Upper lobe of left lung (tissue), 6 donors: ENCODE measurements around the gene TBL1XR1. TPM values are rescaled to one million over a fixed set of nuclear protein-coding genes. Genes with fewer than 3 reads are reported as not detected.

Experiments
- ATAC-seq, 2 donors: fragments of 200-7000 bp; cut with Tn5 transposase; one replicate each; pipeline ENCODE4 v1.9.1; 2022; ENCODE audit warnings: mild to moderate bottlenecking in 2 of 2, moderate library complexity in 2 of 2; ENCODE audit not compliant: low FRiP score in 2 of 2
- DNase-seq, 2 donors: peaks; one replicate each; pipeline ENCODE4 v3.0.0-alpha.2; 2019 to 2020
- H3K27ac ChIP-seq, 4 donors: fragments of 200-600 bp; sonication (generic); one replicate each; pipeline ENCODE4 v1.5.1; 2016 to 2019
- H3K27me3 ChIP-seq, 4 donors: fragments of 200-600 bp; sonication (generic); one replicate each; pipeline ENCODE4 v1.5.1; 2017 to 2019
- H3K36me3 ChIP-seq, 4 donors: fragments of 200-600 bp; sonication (generic); one replicate each; pipeline ENCODE4 v1.5.1; 2016 to 2019
- H3K4me1 ChIP-seq, 4 donors: fragments of 200-600 bp; sonication (generic); one replicate each; pipeline ENCODE4 v1.5.1; 2018 to 2019
- H3K4me3 ChIP-seq, 4 donors: fragments of 200-600 bp; sonication (generic); one replicate each; pipeline ENCODE4 v1.5.1; 2017 to 2019; ENCODE audit warnings: mild to moderate bottlenecking in 2 of 4, moderate library complexity in 1 of 4
- H3K9me3 ChIP-seq, 4 donors: fragments of 200-600 bp; sonication (generic); one replicate each; pipeline ENCODE4 v1.5.1; 2018 to 2019
- EP300 ChIP-seq, 4 donors: sonication (generic); formaldehyde crosslinking; IDR thresholded peaks; one replicate each; pipeline ENCODE4 v1.5.1; 2017; ENCODE audit warnings: antibody characterized with exemption in 4 of 4, control low read depth in 2 of 4
- POLR2A ChIP-seq, 4 donors: fragments of 450-650 bp; IDR thresholded peaks; one replicate each; pipeline ENCODE4 v1.5.1; 2016 to 2017; ENCODE audit warnings: antibody characterized with exemption in 4 of 4, mild to moderate bottlenecking in 2 of 4
- POLR2AphosphoS5 ChIP-seq, 2 donors: sonication (generic); formaldehyde crosslinking; IDR thresholded peaks; one replicate each; pipeline ENCODE4 v1.5.1; 2017; ENCODE audit warnings: antibody characterized with exemption in 2 of 2
- WGBS, 2 donors: methylation state at CpG; one replicate each; pipeline ENCODE4 v1.1.5; 2017 to 2018; 5-methylcytosine and 5-hydroxymethylcytosine counted together
- total RNA-seq, 6 donors: library from RNA; depleted of rRNA in 4 of 6; stranded (reverse); fragments of >200 nt in 4 of 6; gene quantifications; one replicate each; pipeline versions ENCODE4 v1.1.0 to v1.2.1, GENCODE V29; 2016 to 2021
- TF ChIP-seq, protein P1 (sequence below), 6 experiments: fragments of 450-650 bp in 4 of 6; fragments of 200-600 bp in 2 of 6; sonication (generic) in 2 of 6; IDR thresholded peaks; one replicate each; pipeline ENCODE4 v1.5.1; 2016 to 2019; ENCODE audit warnings: antibody characterized with exemption in 6 of 6
- donor health status: DM: no; HTN: no; CAD: no; lungs with moderate emphysema.
- donor health status: DM: no; HTN: yes; CAD: no; lungs with severe emphysema.

TBL1XR1 gene
- total RNA-seq, 6 donors from 2014 or later, result 46.1 to 156 (median 86.6) TPM

DNA sequence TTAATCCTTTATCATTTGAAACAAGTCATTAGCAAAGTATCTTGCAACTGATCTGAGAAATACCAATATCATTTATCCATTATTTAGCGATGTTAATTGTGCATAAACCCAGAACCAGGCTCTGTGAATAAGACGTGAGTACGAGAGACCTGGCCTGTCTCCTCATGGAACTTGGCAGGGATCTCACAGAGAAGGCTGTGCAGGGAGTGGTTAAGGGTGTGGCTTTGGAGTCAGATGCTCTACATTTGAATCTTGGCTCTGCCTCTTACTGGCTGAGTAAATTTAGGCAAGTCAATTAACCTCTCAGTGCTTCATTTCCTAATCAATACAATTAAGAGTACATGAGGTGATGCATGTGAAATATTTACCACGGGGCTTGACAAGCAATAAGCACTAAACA, 39.9 kb upstream of the TBL1XR1 start:
- 78 to 94% methylated on average over 4 of the region's 4 CpGs for WGBS, 2 donors
- H3K27me3 ChIP-seq, result no peaks in the 10 kb centered on the region

DNA sequence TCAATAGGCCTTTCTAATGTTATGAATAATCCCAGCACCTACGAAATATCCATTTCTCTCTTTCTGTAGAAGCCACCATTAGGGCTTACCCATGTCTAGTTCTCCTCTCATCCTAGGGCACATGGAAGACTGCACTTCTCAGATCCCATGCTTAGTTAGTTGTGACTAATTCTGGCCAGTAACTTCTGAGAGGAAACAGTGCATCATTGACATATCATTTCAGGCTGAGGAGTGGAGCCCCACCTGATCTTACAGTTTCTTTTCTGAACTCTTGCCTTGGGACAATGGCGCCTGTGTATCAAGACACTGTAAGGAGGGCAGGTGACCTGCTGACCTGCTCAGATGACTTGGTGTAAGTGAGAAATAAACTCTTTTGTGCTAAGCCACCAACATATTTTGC, 39.4 kb upstream of the TBL1XR1 start:
- Histone ChIP-seq H3K36me3 (no peaks in the 10 kb centered on the region), H3K4me3 (no peak overlapping the region), H3K4me1 (no peaks in the 10 kb centered on the region), H3K27me3 (no peaks in the 10 kb centered on the region), H3K27ac (no peak overlapping the region), H3K9me3 (no peaks in the 10 kb centered on the region)
- 95 to 98% methylated on average over 2 of the region's 2 CpGs for WGBS, 2 donors
- ATAC-seq (no peak), DNase-seq (no peak)
- TF ChIP-seq POLR2AphosphoS5 (IDR thresholded peaks at IDR 0.05) (no peak), POLR2A (IDR thresholded peaks at IDR 0.05) (no peak), EP300 (IDR thresholded peaks at IDR 0.05) (no peak)

More for the DNA sequence above, 39.9 kb upstream of the TBL1XR1 start:
- DNase-seq (no peak), ATAC-seq (no peak)
- Histone ChIP-seq H3K9me3 (no peaks in the 10 kb centered on the region), H3K4me1 (no peaks in the 10 kb centered on the region), H3K36me3 (no peaks in the 10 kb centered on the region), H3K4me3 (no peak overlapping the region), H3K27ac (no peak overlapping the region)
- no peak for TF ChIP-seq EP300 (IDR thresholded peaks at IDR 0.05)
- TF ChIP-seq, protein P1, sequence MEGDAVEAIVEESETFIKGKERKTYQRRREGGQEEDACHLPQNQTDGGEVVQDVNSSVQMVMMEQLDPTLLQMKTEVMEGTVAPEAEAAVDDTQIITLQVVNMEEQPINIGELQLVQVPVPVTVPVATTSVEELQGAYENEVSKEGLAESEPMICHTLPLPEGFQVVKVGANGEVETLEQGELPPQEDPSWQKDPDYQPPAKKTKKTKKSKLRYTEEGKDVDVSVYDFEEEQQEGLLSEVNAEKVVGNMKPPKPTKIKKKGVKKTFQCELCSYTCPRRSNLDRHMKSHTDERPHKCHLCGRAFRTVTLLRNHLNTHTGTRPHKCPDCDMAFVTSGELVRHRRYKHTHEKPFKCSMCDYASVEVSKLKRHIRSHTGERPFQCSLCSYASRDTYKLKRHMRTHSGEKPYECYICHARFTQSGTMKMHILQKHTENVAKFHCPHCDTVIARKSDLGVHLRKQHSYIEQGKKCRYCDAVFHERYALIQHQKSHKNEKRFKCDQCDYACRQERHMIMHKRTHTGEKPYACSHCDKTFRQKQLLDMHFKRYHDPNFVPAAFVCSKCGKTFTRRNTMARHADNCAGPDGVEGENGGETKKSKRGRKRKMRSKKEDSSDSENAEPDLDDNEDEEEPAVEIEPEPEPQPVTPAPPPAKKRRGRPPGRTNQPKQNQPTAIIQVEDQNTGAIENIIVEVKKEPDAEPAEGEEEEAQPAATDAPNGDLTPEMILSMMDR (IDR thresholded peaks at IDR 0.05), result no peak
- no peak for TF ChIP-seq POLR2A (IDR thresholded peaks at IDR 0.05)
- no peak for TF ChIP-seq POLR2AphosphoS5 (IDR thresholded peaks at IDR 0.05)

DNA sequence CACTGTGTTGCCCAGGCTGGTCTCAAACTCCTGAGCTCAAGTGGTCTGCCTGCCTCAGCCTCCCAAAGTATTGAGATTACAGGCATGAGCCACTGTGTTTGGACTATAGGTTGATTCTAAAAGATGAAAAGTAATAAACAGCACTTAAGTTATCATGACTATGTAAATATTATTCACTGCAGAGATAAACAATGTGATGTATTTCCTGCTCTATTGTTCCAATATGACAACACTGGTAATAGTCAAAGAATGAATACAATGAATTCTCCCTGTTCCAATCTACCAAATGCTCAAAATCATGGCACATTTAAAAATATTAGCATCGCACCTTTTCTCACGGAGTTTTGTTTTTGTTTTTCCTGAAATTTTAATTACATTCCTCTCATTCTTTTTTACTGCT, 36.8 kb upstream of the TBL1XR1 start:
- ATAC-seq (no peak), DNase-seq (no peak)
- WGBS, 2 donors, result 72 to 82% methylated on average over 2 of the region's 2 CpGs
- no peak for TF ChIP-seq POLR2AphosphoS5 (IDR thresholded peaks at IDR 0.05)
- TF ChIP-seq, protein P1 (IDR thresholded peaks at IDR 0.05), result no peak
- peak in 1 of 4 donors; percentile 12 for TF ChIP-seq EP300 (IDR thresholded peaks at IDR 0.05)
- Histone ChIP-seq H3K9me3 (no peaks in the 10 kb centered on the region), H3K36me3 (no peaks in the 10 kb centered on the region), H3K4me1 (no peaks in the 10 kb centered on the region), H3K27ac (no peak overlapping the region), H3K4me3 (no peak overlapping the region), H3K27me3 (no peaks in the 10 kb centered on the region)

DNA sequence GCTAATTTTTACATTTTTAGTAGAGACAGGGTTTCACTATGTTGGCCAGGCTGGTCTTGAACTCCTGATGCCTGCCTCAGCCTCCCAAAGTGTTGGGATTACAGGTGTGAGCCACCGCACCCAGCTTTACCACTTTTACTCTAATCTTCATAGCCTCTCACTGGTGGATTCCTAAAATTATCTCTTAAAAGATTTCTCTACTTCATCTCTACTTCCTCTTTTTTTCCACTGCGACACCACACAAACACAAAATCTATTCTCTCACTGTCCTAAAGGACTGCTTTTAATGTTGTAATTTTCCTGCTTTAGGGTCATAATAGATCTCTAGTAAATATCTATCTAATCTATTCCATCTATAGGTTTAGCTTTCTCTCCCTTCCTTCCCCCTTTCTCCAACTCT, 34.0 kb upstream of the TBL1XR1 start:
- 83 to 89% methylated on average over 2 of the region's 2 CpGs for WGBS, 2 donors
- H3K27ac ChIP-seq, result no peak overlapping the region
- no peaks in the 10 kb centered on the region for H3K27me3 ChIP-seq
- no peaks in the 10 kb centered on the region for H3K9me3 ChIP-seq
- H3K36me3 ChIP-seq, result no peaks in the 10 kb centered on the region
- DNase-seq (no peak), ATAC-seq (no peak)
- H3K4me1 ChIP-seq, result no peaks in the 10 kb centered on the region
- H3K4me3 ChIP-seq, result no peak overlapping the region
- TF ChIP-seq EP300 (IDR thresholded peaks at IDR 0.05) (no peak), POLR2A (IDR thresholded peaks at IDR 0.05) (no peak), POLR2AphosphoS5 (IDR thresholded peaks at IDR 0.05) (no peak)
- TF ChIP-seq, protein P1 (IDR thresholded peaks at IDR 0.05), result no peak

DNA sequence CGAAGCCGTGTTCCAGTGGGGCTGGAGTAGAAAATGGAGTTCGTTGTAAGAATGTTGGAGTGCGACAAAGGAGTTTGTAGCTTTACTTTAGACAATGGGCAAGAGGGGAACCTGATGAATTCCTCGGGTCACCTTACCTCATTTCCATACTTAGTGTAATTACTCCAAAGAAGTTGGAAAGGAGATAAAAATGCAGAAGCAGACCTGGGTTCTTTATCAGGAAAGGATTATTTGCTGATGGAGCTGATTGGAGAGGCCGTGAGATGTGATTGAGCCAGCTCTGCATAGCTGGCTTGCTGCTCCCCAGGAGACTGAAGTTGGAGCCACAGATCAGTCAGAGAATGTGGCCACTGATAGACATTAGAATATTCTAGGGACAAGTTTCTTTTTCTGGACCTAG, 33.4 kb upstream of the TBL1XR1 start:
- DNase-seq, result no peak
- no peaks in the 10 kb centered on the region for H3K4me1 ChIP-seq
- no peak overlapping the region for H3K4me3 ChIP-seq
- no peaks in the 10 kb centered on the region for H3K27me3 ChIP-seq
- ATAC-seq, result no peak
- no peaks in the 10 kb centered on the region for H3K9me3 ChIP-seq
- H3K27ac ChIP-seq, result no peak overlapping the region
- H3K36me3 ChIP-seq, result no peaks in the 10 kb centered on the region
- TF ChIP-seq POLR2AphosphoS5 (IDR thresholded peaks at IDR 0.05) (no peak), POLR2A (IDR thresholded peaks at IDR 0.05) (no peak), EP300 (IDR thresholded peaks at IDR 0.05) (no peak)
- TF ChIP-seq, protein P1 (IDR thresholded peaks at IDR 0.05), result no peak
- WGBS, 2 donors, result 89 to 93% methylated on average over 6 of the region's 6 CpGs
